HCT116 (cell line): ENCODE data around the gene INTS14. TPM values are rescaled to one million over a fixed set of nuclear protein-coding genes. Genes with fewer than 3 reads are reported as not detected.

Experiments
- ATAC-seq: fragments of 200-7000 bp; cut with Tn5 transposase; 2 replicates; pipeline ENCODE4 v1.9.1; 2020; ENCODE audit warnings: mild to moderate bottlenecking, moderate library complexity
- BruUV-seq: library from RNA; stranded (reverse); fragments of 400-500 nt; replicated peaks from 2 replicates; lab custom pipeline; 2021; lab: Mats Ljungman, UMichigan
- CTCF ChIA-PET: fragments of 300-600 bp; sonication (Branson Sonifier 250); formaldehyde crosslinking; loops from one replicate; lab custom pipeline; 2021; ENCODE audit warnings: antibody characterized with exemption; lab: Charles Lee
- POLR2A ChIA-PET: fragments of 300-600, 350-600 bp; sonication (Branson Sonifier 250); formaldehyde crosslinking; loops from one replicate; lab custom pipeline; 2021; ENCODE audit warnings: antibody characterized with exemption; lab: Charles Lee
- RAD21 ChIA-PET, 2 experiments: fragments of 300-600 bp; sonication (Branson Sonifier 250); formaldehyde crosslinking; loops; one replicate each; lab custom pipeline; 2023; ENCODE audit warnings: low total read pairs in 2 of 2; ENCODE audit not compliant: uncharacterized antibody in 2 of 2, unreplicated experiment in 2 of 2, low non-redundant PET in 1 of 2; lab: Charles Lee
- DNase-seq: peaks from one replicate; pipeline ENCODE4 v3.0.0-alpha.2; 2010; ENCODE audit warnings: low read depth, low spot score
- H2AFZ ChIP-seq: fragments of 200-600 bp; shearing (Covaris generic), sonication (generic); 2 replicates; pipeline ENCODE4 v1.6.1; 2017; ENCODE audit warnings: low read depth, mixed run types, mixed read lengths, antibody characterized with exemption, low read length; ENCODE audit not compliant: poor library complexity, severe bottlenecking
- H3K27ac ChIP-seq: 2 replicates; pipeline ENCODE4 v1.5.1; 2012; ENCODE audit warnings: low read depth, low read length
- H3K27me3 ChIP-seq: fragments of 200-600 bp; sonication (generic); 2 replicates; pipeline ENCODE4 v1.6.1; 2016; ENCODE audit warnings: mixed run types, low read length, mixed read lengths; ENCODE audit not compliant: insufficient read depth
- H3K36me3 ChIP-seq, 2 experiments: fragments of 200-500 bp in 1 of 2; fragments of 200-600 bp in 1 of 2; sonication (Bioruptor generic) in 1 of 2; sonication (generic) in 1 of 2; 2 replicates each; pipeline versions ENCODE4 v1.5.1 to v1.6.1; 2014 to 2016; ENCODE audit warnings: low read length in 2 of 2, inconsistent platforms in 1 of 2, mixed read lengths in 1 of 2, mixed run types in 1 of 2; ENCODE audit not compliant: insufficient read depth in 2 of 2, control insufficient read depth in 1 of 2
- H3K4me1 ChIP-seq, 2 experiments: fragments of 200-600 bp in 1 of 2; sonication (generic) in 1 of 2; 2 replicates each; pipeline versions ENCODE4 v1.5.1 to v1.6.1; 2012 to 2017; ENCODE audit warnings: low read length in 2 of 2, inconsistent platforms in 1 of 2, mild to moderate bottlenecking in 1 of 2, mixed read lengths in 1 of 2, mixed run types in 1 of 2, moderate library complexity in 1 of 2; ENCODE audit not compliant: insufficient read depth in 2 of 2, control insufficient read depth in 1 of 2
- H3K4me2 ChIP-seq: fragments of 200-600 bp; sonication (generic); 2 replicates; pipeline ENCODE4 v1.6.1; 2017; ENCODE audit warnings: mixed run types, low read length, mixed read lengths
- H3K4me3 ChIP-seq, 2 experiments: fragments of 200-600 bp in 1 of 2; sonication (generic) in 1 of 2; replicated peaks in 1 of 2; 2 replicates each; pipeline ENCODE4 v1.5.1; 2011 to 2016; ENCODE audit warnings: low read length in 2 of 2, control low read depth in 1 of 2, low read depth in 1 of 2, mild to moderate bottlenecking in 1 of 2, mixed read lengths in 1 of 2, mixed run types in 1 of 2
- H3K79me2 ChIP-seq: fragments of 200-600 bp; sonication (generic); 2 replicates; pipeline ENCODE4 v1.6.1; 2017; ENCODE audit warnings: mild to moderate bottlenecking, mixed run types, low read length, moderate library complexity, mixed read lengths; ENCODE audit not compliant: insufficient read depth
- H3K9ac ChIP-seq: fragments of 200-600 bp; sonication (generic); 2 replicates; pipeline ENCODE4 v1.6.1; 2016; ENCODE audit warnings: low read length, mixed read lengths
- H3K9me2 ChIP-seq: fragments of 200-600 bp; sonication (generic), shearing (Covaris generic); 2 replicates; pipeline ENCODE4 v1.6.1; 2017; ENCODE audit warnings: mixed run types, mild to moderate bottlenecking, moderate library complexity; ENCODE audit not compliant: insufficient read depth
- H3K9me3 ChIP-seq, 2 experiments: fragments of 200-500 bp in 1 of 2; fragments of 200-600 bp in 1 of 2; sonication (Bioruptor generic) in 1 of 2; sonication (generic) in 1 of 2; 2 replicates each; pipeline ENCODE4 v1.6.1; 2014 to 2017; ENCODE audit warnings: low read length in 2 of 2, mixed read lengths in 2 of 2, inconsistent platforms in 1 of 2, low read depth in 1 of 2, mild to moderate bottlenecking in 1 of 2, mixed run types in 1 of 2, moderate library complexity in 1 of 2; ENCODE audit not compliant: control insufficient read depth in 1 of 2, insufficient read depth in 1 of 2
- H4K20me1 ChIP-seq: fragments of 200-600 bp; sonication (generic), shearing (Covaris generic); 2 replicates; pipeline ENCODE4 v1.6.1; 2017; ENCODE audit warnings: mixed run types, mild to moderate bottlenecking, moderate library complexity; ENCODE audit not compliant: insufficient read depth
- ATF3 ChIP-seq: IDR thresholded peaks from 2 replicates; pipeline ENCODE4 v1.6.1; 2012
- EZH2phosphoT487 ChIP-seq: fragments of 200-600 bp; IDR thresholded peaks from 2 replicates; pipeline ENCODE4 v1.6.1; 2018; ENCODE audit warnings: antibody characterized with exemption, borderline replicate concordance
- FOSL1 ChIP-seq: IDR thresholded peaks from 2 replicates; pipeline ENCODE4 v1.6.1; 2012; ENCODE audit warnings: low read depth
- POLR2AphosphoS5 ChIP-seq: IDR thresholded peaks from 2 replicates; pipeline ENCODE4 v1.6.1; 2011; ENCODE audit warnings: mild to moderate bottlenecking, low read depth, low read length, moderate library complexity
- REST ChIP-seq: IDR thresholded peaks from 2 replicates; pipeline ENCODE4 v1.6.1; 2012; ENCODE audit warnings: low read depth
- SP1 ChIP-seq: IDR thresholded peaks from 2 replicates; pipeline ENCODE4 v1.6.1; 2012; ENCODE audit warnings: low read depth
- SRF ChIP-seq: IDR thresholded peaks from 2 replicates; pipeline ENCODE4 v1.6.1; 2012; ENCODE audit warnings: low read depth
- TCF7L2 ChIP-seq: IDR thresholded peaks from 2 replicates; pipeline ENCODE4 v1.7.0; 2011; ENCODE audit warnings: borderline replicate concordance, inconsistent platforms; ENCODE audit not compliant: insufficient read depth, insufficient read length; ENCODE audit errors: extremely low read depth
- ZFX ChIP-seq: fragments of 450-650 bp; IDR thresholded peaks from 2 replicates; pipeline ENCODE4 v1.6.1; 2017
- intact Hi-C: fragments of 100-400 bp; cut with micrococcal nuclease; formaldehyde crosslinking; loops from 2 replicates; pipeline ENCODE4 v1.10.0; 2022
- total RNA-seq: library from RNA; stranded (reverse); gene quantifications from one replicate; pipeline ENCODE4 v1.2.1, GENCODE V29; 2021; ENCODE audit not compliant: unreplicated experiment
- TF ChIP-seq, protein P1 (sequence below): IDR thresholded peaks from 2 replicates; pipeline ENCODE4 v1.6.1; 2012
- TF ChIP-seq, protein P2 (sequence below), 3 experiments: fragments of 200-600 bp in 1 of 3; sonication (generic) in 1 of 3; IDR thresholded peaks in 2 of 3; conservative IDR thresholded peaks in 1 of 3; 2 replicates each; pipeline ENCODE4 v1.5.1; 2012 to 2017; ENCODE audit warnings: low read depth in 2 of 3, low read length in 2 of 3, antibody characterized with exemption in 1 of 3, borderline replicate concordance in 1 of 3, control low read depth in 1 of 3, mild to moderate bottlenecking in 1 of 3, mixed read lengths in 1 of 3, mixed run types in 1 of 3, moderate library complexity in 1 of 3; ENCODE audit not compliant: insufficient read depth in 1 of 3

INTS14 gene
- total RNA-seq, 1 experiment from 2014 or later, result 50.1 TPM

- no peak for DNase-seq
- Histone ChIP-seq H3K27me3 (no peaks in the 10 kb centered on the region), H3K9me3 (no peaks in the 10 kb centered on the region)
- POLR2A ChIA-PET, result no interaction called here
- TF ChIP-seq REST (no peak), TCF7L2 (no peak), EZH2phosphoT487 (no peak), SP1 (no peak), ZFX (no peak), SRF (no peak), ATF3 (no peak), FOSL1 (no peak), POLR2AphosphoS5 (no peak)
- TF ChIP-seq, protein P1, sequence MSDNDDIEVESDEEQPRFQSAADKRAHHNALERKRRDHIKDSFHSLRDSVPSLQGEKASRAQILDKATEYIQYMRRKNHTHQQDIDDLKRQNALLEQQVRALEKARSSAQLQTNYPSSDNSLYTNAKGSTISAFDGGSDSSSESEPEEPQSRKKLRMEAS, result no peak
- TF ChIP-seq, protein P2, sequence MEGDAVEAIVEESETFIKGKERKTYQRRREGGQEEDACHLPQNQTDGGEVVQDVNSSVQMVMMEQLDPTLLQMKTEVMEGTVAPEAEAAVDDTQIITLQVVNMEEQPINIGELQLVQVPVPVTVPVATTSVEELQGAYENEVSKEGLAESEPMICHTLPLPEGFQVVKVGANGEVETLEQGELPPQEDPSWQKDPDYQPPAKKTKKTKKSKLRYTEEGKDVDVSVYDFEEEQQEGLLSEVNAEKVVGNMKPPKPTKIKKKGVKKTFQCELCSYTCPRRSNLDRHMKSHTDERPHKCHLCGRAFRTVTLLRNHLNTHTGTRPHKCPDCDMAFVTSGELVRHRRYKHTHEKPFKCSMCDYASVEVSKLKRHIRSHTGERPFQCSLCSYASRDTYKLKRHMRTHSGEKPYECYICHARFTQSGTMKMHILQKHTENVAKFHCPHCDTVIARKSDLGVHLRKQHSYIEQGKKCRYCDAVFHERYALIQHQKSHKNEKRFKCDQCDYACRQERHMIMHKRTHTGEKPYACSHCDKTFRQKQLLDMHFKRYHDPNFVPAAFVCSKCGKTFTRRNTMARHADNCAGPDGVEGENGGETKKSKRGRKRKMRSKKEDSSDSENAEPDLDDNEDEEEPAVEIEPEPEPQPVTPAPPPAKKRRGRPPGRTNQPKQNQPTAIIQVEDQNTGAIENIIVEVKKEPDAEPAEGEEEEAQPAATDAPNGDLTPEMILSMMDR (IDR thresholded peaks at IDR 0.05 in 2 of 3, conservative IDR thresholded peaks at IDR 0.05 in 1 of 3; ENCODE audit: borderline replicate concordance in 1 of 3, insufficient read depth in 1 of 3, low read depth in 2 of 3, low read length in 2 of 3), result no peak
- TF ChIP-seq, all 23 proteins: peak for 0
- no peak overlapping the region for H3K4me3 ChIP-seq
- no peak overlapping the region for H3K9ac ChIP-seq
- ChIA-PET CTCF (no interaction called here), RAD21 (no interaction called here)
- no TSS peak for BruUV-seq
- H3K79me2 ChIP-seq, result no peaks in the 10 kb centered on the region
- ATAC-seq, result no peak
- H3K27ac ChIP-seq, result no peak overlapping the region
- no peaks in the 10 kb centered on the region for H4K20me1 ChIP-seq
- no peak overlapping the region for H3K4me2 ChIP-seq
- H3K4me1 ChIP-seq, result no peaks in the 10 kb centered on the region
- intact Hi-C loops, result no loop called here
- H2AFZ ChIP-seq, result no peak overlapping the region
- no peaks in the 10 kb centered on the region for H3K9me2 ChIP-seq
- peaks cover 34 to 36% of the 10 kb centered on the region in 2 experiments; a peak in 3 of 4 replicates for H3K36me3 ChIP-seq
These were observed 39.0 kb downstream of the INTS14 start for GRCh38 chr15:65571971-65572370.
